ENCODE measurements around the gene DCHS1.

The DCHS1 gene

DNA sequence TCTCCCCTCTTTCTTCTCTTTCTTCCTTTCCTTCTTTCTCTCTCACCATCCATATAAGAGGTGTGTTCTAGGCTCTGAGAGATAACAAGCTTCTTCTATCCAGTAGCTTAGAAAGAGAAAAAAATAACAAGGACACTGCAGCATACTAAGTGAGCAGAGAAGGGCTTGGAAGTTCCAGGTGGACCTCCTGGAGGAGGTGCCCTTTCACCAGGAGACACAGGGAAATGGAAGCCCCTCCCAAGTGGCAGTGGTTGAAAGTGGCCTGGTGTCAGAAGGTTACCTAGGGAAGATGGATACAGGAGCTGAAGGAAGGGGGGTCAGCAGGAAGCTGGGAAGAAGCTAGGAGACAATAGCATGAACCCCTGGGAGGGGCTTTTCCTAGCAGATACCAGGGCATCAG, 5.5 kb downstream of the DCHS1 start:
- FAIRE-seq (no peak), DNase-seq (ENCODE audit: insufficient read length, low spot score) (no peak)

DNA sequence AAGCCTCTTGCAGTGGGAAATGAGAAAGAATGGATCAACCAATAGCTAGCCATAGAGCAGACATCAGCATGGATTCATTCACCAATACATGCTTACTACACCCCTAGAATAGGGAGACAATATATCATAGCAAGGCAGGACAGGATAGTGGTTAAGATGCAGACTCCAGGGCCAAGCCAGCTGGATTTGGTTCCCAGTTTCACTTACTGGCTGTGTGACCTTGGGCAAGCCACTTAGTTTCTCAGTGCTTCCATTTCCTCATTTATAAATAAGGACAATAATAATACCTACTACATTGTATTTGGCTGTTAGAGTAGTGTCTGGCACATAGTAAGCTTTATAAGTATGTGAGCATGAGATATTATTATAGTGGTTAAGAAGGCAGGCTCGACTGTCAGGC, 7.1 kb downstream of the DCHS1 start:
- FAIRE-seq (no peak), DNase-seq (ENCODE audit: insufficient read length, low spot score) (no peak)

DNA sequence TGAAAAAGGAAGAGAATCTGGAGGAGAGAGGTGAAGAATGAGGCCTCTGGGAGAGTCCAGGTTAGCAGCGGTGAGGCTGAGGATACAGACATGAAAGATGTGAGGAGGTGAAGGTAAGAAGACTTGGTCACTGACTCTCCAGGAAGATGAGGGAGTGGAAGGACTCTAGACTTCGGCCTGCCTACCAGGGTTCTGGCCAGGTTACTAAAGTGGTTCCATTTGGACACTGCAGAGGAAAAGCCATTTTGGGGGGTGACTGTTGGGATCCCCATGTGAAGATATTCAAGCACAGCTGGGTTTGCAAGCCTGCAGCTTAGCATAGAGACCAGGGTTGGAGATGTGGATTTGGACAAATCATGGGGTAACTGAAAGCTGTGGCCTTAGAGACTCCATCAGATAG, 7.8 kb downstream of the DCHS1 start:
- DNase-seq (ENCODE audit: insufficient read length, low spot score) (no peak), FAIRE-seq (no peak)

DNA sequence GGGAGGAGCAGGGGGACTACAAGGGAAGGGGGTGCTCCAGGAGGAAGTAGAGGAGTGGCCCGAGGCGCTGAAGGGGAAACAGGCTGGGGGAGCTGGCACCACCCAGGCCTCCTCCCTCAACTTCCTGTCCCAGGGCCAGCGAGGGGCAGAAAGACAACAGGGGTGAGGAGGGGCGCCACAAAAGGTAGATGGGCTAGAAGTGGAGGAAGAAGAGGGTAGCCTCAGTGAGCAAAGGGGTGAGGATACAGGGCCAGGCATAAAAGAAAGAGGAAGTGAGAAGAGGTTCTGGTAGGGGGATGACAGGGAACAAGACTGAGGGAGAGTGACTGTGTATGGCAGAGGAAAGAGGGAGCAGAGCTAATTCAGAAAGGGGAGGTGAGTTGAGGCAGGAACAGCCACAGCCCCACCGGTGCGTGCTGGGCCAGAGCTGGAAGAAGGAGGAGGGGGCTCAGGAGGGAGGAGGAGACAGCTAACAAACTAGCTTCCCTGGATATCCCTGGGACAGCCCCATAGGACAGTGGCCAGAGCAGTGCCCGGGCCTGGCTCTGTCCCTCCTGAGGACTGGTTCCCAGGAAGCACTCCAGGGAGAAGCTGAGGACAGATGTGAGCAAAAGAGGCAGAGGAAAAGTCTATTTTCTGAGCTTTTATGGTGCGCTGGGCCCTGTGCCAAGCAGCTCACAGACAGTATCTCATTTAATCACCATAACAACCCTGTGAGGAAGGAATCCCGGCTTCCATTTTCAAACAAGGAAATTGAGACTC, 8.5 kb downstream of the DCHS1 start:
- DNase-seq (ENCODE audit: insufficient read length, low spot score) (no peak), FAIRE-seq (no peak)

DNA sequence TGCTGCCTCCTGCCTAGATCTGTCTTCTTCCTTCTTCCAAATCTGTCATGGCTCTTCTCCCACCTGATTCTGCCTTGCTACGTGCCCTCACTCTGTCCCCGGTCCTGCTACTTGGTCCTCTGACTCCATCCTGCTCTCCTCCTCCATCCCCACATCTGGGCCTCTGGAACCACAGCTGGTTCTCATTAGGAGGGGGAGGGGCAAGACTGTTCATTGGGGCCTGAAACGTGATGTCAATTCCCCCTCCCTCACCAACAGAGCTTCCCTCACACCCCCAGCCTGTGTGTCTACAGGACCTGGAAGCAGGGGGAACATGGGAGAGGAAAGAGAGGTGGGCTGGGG, 9.1 kb downstream of the DCHS1 start:
- no peak for FAIRE-seq

DNA sequence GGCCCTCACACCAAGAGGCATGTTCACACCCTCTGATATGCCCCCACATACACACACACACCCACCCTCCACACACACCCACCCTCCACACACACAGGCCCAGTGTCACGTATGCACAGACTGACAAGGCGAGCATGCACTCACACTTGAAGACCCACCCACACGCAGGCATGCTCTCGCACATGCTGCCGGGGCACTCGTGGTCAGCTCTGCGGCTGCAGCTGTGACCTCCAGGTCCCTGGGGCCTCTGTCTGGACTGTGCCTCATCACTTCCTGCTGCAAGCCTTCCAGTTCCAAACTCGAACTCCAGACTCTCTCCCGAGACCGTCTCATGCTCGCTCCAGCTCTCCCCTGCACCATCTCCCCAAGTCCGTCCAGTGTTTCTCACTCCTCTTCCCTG, 9.5 kb downstream of the DCHS1 start:
- DNase-seq (ENCODE audit: insufficient read length, low spot score) = no peak
- FAIRE-seq = peak; percentile 9

More for the DNA sequence above, 9.1 kb downstream of the DCHS1 start:
- no peak for DNase-seq (ENCODE audit: insufficient read length, low spot score)

DNA sequence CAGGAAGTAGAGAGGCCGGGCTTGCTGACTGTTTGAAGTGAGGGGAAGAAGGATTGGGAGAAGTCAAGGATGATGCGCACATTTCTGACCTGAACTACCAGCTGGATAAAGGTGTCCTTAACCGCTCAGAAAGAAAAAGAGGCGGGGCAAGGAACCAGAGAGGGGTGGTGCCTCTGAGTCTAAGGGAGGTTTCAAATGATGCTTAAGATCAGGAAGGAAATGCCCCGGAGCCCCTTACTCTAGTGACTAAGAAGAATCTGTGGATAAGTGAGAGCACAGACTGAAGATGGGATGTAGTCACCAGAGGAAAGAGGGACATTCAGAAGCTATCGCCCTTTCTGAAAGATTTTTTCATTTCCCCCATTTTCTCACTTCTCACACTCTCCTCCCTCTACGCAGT, 12.7 kb downstream of the DCHS1 start:
- FAIRE-seq (no peak), DNase-seq (ENCODE audit: insufficient read length, low spot score) (no peak)

DNA sequence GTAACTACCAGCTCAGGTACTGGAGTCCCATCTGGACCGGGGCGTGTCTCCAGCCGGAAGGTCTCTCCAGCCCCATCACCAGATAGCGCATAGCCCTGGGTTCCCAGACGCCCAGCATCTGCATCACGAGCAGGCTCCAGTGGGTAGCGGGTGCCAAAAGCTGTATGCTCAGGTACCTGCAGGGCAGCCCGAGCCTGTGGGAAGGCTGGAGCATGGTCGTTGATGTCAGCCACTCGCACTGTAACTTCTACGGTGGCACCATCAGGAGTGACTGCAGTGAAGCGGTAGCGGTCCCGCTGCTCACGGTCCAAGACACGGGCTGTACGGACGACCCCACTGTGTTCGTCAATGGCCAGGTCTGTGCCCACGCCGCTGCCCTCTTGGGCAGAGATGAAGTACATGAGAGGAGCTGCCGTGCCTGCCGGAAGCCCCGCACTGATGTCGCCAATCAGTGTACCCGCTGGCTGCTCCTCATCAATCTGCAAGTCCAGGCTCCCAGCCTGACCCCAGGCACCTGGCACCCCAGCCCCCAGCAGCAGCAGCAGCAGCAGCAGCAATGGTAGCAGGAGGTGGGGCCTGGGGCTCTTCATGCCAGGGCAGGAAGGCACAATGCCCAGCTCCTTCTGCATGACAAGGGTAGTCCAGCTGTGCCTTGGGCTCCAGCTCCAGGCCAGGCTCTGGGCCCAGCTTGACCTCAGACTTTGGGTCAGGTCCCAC, 14.5 kb downstream of the DCHS1 start:
- no peak for DNase-seq (ENCODE audit: insufficient read length, low spot score)
- FAIRE-seq = no peak

DNA sequence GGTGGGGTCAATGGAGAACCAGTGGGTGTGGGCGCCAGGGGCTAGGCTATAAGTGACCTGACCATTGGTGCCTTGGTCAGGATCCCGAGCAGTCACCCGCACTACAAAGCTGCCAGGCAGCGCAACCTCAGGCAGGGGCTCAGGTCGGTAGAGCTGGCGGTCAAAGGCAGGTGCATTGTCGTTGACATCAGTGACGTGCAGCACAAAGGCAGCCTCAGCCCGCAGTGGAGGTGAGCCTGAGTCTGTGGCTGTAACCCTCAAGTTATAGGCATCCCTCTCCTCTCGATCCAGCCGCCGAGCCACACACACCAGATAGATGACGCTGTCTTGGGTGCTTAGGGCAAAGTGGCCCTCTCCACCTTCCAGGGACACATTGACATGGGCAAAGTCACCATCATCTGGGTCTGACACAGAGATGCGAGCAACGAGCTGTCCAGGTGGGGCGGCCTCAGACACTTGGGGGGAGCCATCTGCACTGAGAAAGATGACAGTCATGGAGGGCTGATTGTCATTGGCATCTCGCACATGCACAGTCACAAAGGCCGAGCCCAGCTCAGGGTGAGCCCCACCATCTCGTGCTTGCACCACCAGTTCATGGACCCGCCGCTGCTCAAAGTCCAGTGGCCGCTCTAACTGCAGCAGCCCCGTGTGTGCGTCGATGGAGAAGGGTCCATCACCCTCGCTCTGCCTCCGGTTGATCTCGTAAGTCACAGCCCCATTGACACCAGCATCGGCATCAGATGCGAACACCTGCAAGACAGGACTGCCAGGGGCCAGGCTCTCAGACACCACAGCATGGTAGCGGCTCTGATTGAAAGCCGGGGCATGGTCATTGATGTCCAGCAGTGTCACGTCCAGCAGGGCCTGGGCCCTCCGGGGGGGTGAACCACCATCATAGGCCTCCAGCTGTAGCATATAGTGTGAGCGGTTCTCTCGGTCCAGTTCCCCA, 15.3 kb downstream of the DCHS1 start:
- FAIRE-seq = no peak
- DNase-seq (ENCODE audit: insufficient read length, low spot score) = no peak

DNA sequence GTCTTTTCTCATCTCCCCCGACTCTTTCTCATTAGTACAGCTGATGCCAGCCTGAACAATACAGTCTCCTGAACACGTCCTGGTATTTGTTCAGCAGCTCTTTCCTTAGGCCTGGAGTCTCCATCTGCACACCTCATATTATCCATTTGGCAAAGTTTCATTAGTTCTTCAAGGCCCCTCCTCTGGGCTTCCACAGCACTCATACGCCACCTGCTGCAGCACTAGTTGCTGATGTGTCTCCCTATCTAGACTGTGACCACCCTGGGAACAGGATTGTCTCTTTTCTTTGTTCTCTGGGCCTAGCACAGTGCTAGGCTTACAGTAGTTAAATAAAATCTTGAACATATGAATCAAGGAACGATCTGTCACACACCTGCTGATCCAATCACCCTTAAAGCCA, 17.2 kb downstream of the DCHS1 start:
- no peak for DNase-seq (ENCODE audit: insufficient read length, low spot score)
- no peak for FAIRE-seq

DNA sequence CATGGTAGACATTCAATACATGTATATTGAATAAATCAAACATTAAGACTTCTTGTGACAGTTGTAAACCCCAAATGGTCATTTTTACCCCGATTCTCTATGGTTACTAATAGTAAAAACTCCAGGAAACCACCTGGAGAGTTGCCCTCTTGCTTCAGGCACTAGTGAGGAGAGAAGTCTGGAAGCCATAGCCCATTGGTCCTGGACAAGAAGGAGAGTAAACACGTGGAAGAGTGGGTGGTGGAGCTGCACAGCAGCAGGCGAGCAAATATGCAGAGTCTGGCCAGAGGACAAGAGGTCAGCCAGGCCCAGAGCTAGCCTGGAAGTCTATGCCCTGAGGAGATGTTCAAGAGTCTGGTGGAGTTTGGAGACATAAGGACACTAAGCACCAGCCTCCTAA, 17.7 kb downstream of the DCHS1 start:
- no peak for FAIRE-seq
- no peak for DNase-seq (ENCODE audit: insufficient read length, low spot score)

DNA sequence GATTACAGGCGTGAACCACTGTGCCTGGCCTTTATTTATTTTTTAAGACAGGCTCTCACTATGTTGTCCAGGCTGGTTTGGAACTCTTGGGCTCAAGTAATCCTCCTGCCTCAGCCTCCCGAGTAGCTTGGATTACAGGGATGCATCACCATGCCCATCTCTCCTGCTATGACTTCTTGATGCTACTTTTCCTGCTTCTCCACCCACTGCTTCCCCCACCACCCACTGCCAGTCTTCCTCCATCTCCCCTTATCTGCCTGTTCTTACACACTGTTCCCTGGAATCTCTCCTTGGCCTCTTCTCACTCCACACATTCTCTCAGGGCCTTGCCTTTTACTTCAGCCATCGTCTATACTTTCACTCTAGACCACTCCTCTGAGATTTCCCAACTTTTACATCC, 19.1 kb downstream of the DCHS1 start:
- FAIRE-seq (no peak), DNase-seq (ENCODE audit: insufficient read length, low spot score) (no peak)

DNA sequence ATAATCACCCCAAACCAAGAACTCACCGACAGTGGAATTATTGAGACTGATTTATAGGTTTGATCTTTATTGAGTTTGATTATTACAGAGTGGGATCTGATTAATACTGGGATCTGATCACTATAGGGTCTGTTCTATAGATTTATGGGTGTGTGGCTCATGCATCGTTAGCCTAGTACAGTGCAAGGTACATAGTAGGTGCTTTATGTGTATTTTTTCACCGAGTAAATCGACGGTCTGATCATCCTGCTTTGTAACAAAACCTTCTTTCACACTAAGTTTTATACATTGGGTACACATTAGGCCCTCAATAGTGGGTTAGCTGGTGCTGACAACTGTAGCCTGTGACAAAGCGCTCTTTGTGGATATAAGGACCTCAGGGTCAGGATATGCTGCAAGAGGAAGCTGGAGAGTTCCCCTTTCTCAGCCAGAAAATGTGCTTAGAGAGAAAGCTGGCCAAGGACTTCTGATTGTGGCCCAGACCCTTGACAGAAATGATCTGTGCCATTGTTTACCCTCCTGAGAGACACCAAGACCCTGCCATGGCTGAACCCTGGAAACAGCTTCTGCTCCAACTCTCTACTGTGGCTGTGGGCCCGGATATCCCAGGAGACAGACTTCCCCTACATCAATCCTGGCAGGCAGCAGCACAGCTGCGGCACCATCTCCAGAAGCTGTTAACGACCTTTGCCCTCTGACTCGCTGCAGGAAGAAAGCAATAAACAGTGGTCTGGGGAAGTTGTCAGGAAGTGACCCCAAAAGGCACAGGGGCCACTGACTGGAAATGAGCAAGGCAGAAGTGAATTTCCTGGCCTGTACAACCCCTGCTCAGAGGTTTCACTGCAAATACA, 20.3 kb downstream of the DCHS1 start:
- DNase-seq (ENCODE audit: insufficient read length, low spot score) = peak; percentile 22
- no peak for FAIRE-seq

DNA sequence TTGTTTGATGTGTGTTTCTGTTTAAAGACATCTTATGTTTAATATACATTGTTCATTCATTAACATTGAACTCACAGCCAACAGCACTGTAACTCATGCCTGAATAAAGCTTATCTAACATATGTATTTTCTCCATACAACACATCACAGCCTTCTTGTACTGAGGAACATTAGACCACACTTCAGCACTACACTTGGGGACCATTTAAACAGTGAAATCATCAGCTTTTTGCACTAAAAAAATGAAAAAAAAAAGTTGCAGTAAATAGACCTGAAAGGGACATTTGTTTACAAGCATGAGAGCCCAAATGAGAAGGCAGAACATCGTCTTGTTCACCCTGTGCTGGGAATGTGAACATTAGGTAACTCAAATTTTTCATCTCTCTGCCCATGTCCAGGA, 21.1 kb downstream of the DCHS1 start:
- DNase-seq (ENCODE audit: insufficient read length, low spot score) (no peak), FAIRE-seq (no peak)

DNA sequence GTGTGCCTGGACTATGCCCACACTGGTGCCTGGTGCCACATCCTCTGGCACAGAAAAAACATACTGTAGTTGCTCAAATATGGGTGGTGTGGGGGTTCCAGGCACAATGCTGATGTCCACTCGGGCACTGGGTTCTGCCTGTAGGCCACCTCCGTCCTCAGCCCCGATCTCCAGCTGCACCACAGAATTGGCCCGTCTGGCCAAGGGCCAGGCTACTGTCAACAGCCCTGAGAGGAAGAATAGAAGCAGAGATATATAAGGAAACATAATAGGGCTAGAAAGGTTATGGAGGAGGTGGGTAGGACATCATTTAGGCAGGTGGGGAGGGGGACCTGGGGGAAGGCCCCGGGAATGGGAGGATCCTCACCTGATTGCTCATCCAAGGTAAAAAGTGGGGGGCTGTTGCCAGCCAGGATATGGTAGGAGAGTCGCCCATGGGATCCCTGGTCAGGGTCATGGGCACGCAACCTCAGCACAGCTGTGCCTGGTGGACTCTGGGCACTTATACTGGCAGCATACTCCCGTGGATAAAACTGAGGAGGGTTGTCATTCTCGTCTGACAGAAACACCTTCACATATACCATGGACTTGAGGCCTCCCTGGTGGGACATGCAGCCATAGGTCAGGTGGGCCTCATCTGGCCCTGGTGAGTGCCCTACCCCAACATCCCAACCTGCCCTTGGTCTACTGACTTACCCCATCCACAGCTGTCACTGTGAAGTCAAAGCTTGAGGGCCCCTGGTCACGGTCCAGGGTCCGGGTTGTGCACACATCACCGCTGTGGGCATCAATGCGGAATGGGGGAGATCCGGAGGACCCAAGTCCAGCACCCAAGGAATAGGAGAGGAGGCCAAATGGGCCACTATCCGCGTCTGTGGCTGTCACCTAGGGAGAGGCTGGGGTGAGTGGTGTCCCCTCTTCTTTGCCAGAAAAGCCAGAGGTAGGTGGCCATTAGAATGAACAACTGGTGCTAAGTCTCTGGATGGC, 21.9 kb downstream of the DCHS1 start:
- DNase-seq (ENCODE audit: insufficient read length, low spot score) (no peak), FAIRE-seq (no peak)

DNA sequence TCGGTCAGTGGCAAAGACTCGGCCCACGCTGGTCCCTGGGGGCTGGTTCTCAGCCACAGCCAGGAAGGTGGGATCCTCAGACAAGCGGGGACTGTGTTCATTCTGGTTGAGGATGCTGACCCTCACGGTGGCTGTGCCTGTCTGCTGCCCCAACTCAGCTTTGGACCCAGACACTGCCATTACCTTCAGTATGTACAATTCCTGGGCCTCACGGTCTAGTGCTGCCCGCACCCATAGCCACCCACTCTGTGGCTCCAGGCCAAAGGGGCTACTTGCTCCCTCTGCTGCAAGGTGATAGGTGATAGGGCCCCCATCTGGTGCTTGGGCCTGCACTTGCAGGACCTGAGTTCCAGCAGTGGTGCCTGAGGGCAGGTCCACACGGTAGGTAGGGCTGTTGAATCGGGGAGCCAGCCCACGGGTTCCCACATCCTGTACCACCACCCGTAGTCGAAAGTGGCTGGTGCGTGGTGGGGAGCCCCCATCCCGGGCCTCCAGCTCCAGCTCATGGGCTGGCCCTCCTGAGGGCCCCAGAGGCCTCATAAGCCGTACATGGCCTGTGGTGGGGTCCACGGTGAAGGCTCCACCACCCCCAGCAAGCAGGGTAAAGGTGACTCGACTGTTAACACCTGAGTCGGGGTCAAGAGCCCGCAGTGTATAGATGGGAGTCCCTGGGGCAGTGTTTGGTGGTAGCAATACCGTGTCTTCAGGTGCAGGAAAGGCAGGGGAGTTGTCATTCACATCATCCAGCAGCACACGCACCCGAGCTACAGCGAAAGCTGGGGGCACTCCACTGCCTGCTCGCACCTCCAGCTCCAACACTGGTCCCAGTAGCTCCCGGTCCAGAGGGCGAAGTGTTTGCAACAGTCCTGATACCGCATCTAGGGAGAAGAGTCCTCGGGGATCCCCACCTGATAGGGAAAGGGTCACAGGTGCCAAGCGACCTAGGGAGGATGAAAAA, 23.2 kb downstream of the DCHS1 start:
- no peak for FAIRE-seq
- no peak for DNase-seq (ENCODE audit: insufficient read length, low spot score)

DNA sequence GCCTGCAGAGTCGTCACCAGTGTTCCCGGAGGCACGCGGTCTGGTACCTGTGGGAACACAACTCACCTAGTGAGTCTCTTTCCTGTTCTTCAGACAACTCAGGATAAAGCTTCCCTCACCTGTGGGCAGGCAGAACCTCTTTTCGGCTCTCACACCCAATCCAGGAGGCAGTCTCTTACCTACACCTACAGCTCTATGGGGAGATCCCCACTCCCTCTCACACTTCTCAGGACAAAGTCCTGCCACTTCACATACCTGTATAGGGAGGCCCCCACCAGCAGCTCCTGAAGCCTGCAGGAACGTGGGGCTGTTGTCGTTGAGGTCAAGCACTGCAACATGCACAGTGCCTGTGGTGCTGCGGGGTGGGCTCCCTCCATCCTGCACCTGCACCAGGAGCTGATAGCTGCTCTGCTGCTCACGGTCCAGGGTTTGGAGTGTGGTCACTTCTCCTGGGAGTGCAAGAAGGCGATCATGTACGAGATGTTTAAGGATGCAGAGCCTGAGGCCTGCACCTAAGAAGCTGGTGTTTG, 24.2 kb downstream of the DCHS1 start:
- DNase-seq (ENCODE audit: insufficient read length, low spot score) (no peak), FAIRE-seq (no peak)
